Measurements from ENCODE around the gene SOD1. TPM values are rescaled to one million over a fixed set of nuclear protein-coding genes. Genes with fewer than 3 reads are reported as not detected.

SOD1 gene
- total and polyA plus RNA-seq, 7 experiments from 2014 or later = 110 to 777 (median 192) TPM

GRCh38 chr21:31711745-31712285, 52.3 kb downstream of the SOD1 start:
- Histone ChIP-seq H3K36me3 (ENCODE audit: control insufficient read depth in 2 of 3, insufficient read depth in 3 of 3, low read length in 3 of 3) (peaks cover 0 to under 1% (median 0%) of the 10 kb centered on the region in 3 experiments), H3K4me1 (ENCODE audit: control insufficient read depth in 2 of 2, insufficient read depth in 2 of 2, low read length in 2 of 2) (peaks cover 14 to 36% of the 10 kb centered on the region in 2 donors), H3K9me3 (ENCODE audit: control insufficient read depth in 2 of 3, low read length in 3 of 3) (no peaks in the 10 kb centered on the region), H3K4me3 (ENCODE audit: low read length) (no peak overlapping the region), H3K27me3 (ENCODE audit: control insufficient read depth in 2 of 2, insufficient read depth in 2 of 2, low read length in 2 of 2) (no peaks in the 10 kb centered on the region), H3K27ac (ENCODE audit: low read depth, low read length) (no peak overlapping the region)
- H3K4me3 Mint-ChIP-seq = peak overlapping the region in 4 of 10 donors; percentile 8 to 30 (median 14)
- intact Hi-C loops (cut with micrococcal nuclease) = no loop called here
- H3K9me3 Mint-ChIP-seq = no peaks in the 10 kb centered on the region
- peak overlapping the region in 3 of 9 donors; percentile 41 to 56 (median 51) for H3K27ac Mint-ChIP-seq
- ChIA-PET CTCF (no interaction called here), POLR2A (no interaction called here)
- no peaks in the 10 kb centered on the region for H3K27me3 Mint-ChIP-seq
- H3K4me1 Mint-ChIP-seq = peaks cover 45 to 95% (median 89%) of the 10 kb centered on the region in 7 donors
- H3K36me3 Mint-ChIP-seq = no peaks in the 10 kb centered on the region
- no peak for DNase-seq
- ATAC-seq = no peak

- peaks cover 19 to 40% of the 10 kb centered on the region in 2 donors for H3K4me1 ChIP-seq (ENCODE audit: control insufficient read depth in 2 of 2, insufficient read depth in 2 of 2, low read length in 2 of 2)
- H3K27ac ChIP-seq (ENCODE audit: low read depth, low read length) = no peak overlapping the region
- peak overlapping the region in 2 of 10 donors; percentile 8 to 22 for H3K4me3 Mint-ChIP-seq
- DNase-seq = no peak
- H3K4me1 Mint-ChIP-seq = peaks cover 37 to 95% (median 92%) of the 10 kb centered on the region in 7 donors
- H3K4me3 ChIP-seq (ENCODE audit: low read length) = no peak overlapping the region
- no peak overlapping the region for H3K27ac Mint-ChIP-seq
- H3K27me3 ChIP-seq (ENCODE audit: control insufficient read depth in 2 of 2, insufficient read depth in 2 of 2, low read length in 2 of 2) = no peaks in the 10 kb centered on the region
- intact Hi-C loops (cut with micrococcal nuclease) = no loop called here
- no peaks in the 10 kb centered on the region for H3K36me3 ChIP-seq (ENCODE audit: control insufficient read depth in 2 of 3, insufficient read depth in 3 of 3, low read length in 3 of 3)
- ChIA-PET POLR2A (no interaction called here), CTCF (no interaction called here)
- no peak for ATAC-seq
- no peaks in the 10 kb centered on the region for H3K9me3 ChIP-seq (ENCODE audit: control insufficient read depth in 2 of 3, low read length in 3 of 3)
- no peaks in the 10 kb centered on the region for H3K9me3 Mint-ChIP-seq
- no peaks in the 10 kb centered on the region for H3K36me3 Mint-ChIP-seq
- no peaks in the 10 kb centered on the region for H3K27me3 Mint-ChIP-seq
Measured at GRCh38 chr21:31713115-31713514, 53.6 kb downstream of the SOD1 start.

GRCh38 chr21:31713973-31714740, 54.7 kb downstream of the SOD1 start:
- Mint-ChIP-seq H3K4me3 (peak overlapping the region in 5 of 10 donors; percentile 0 to 46 (median 22)), H3K4me1 (peaks cover 37 to 99% (median 92%) of the 10 kb centered on the region in 7 donors), H3K27me3 (no peaks in the 10 kb centered on the region), H3K27ac (peak overlapping the region in 2 of 9 donors; percentile 1 to 2), H3K36me3 (peaks cover 0 to 6% (median 0%) of the 10 kb centered on the region in 5 donors), H3K9me3 (no peaks in the 10 kb centered on the region)
- H3K4me1 ChIP-seq (ENCODE audit: control insufficient read depth in 2 of 2, insufficient read depth in 2 of 2, low read length in 2 of 2) = peaks cover 24 to 38% of the 10 kb centered on the region in 2 donors
- H3K27me3 ChIP-seq (ENCODE audit: control insufficient read depth in 2 of 2, insufficient read depth in 2 of 2, low read length in 2 of 2) = no peaks in the 10 kb centered on the region
- intact Hi-C loops (cut with micrococcal nuclease) = loop anchor here in 1 of 2 donors (2.0 kb wide), 1 partner anchor 17 kb away; no protein-coding TSS in a partner anchor
- no peaks in the 10 kb centered on the region for H3K36me3 ChIP-seq (ENCODE audit: control insufficient read depth in 2 of 3, insufficient read depth in 3 of 3, low read length in 3 of 3)
- POLR2A ChIA-PET = no interaction called here
- ATAC-seq (no peak), DNase-seq (no peak)
- H3K27ac ChIP-seq (ENCODE audit: low read depth, low read length) = no peak overlapping the region
- CTCF ChIA-PET = no interaction called here
- H3K9me3 ChIP-seq (ENCODE audit: control insufficient read depth in 2 of 3, low read length in 3 of 3) = no peaks in the 10 kb centered on the region
- no peak overlapping the region for H3K4me3 ChIP-seq (ENCODE audit: low read length)

GRCh38 chr21:31714741-31715365, 55.4 kb downstream of the SOD1 start:
- DNase-seq (no peak), ATAC-seq (no peak)
- ChIA-PET CTCF (no interaction called here), POLR2A (no interaction called here)
- Mint-ChIP-seq H3K4me1 (peaks cover 31 to 99% (median 88%) of the 10 kb centered on the region in 7 donors), H3K9me3 (peaks cover 0 to 1% (median 0%) of the 10 kb centered on the region in 11 donors), H3K4me3 (peak overlapping the region in 5 of 10 donors; percentile 1 to 46 (median 5)), H3K27me3 (no peaks in the 10 kb centered on the region), H3K36me3 (peaks cover 0 to 8% (median 0%) of the 10 kb centered on the region in 5 donors), H3K27ac (peak overlapping the region in 3 of 9 donors; percentile 7 to 37 (median 8))
- Histone ChIP-seq H3K9me3 (ENCODE audit: control insufficient read depth in 2 of 3, low read length in 3 of 3) (no peaks in the 10 kb centered on the region), H3K36me3 (ENCODE audit: control insufficient read depth in 2 of 3, insufficient read depth in 3 of 3, low read length in 3 of 3) (no peaks in the 10 kb centered on the region), H3K27me3 (ENCODE audit: control insufficient read depth in 2 of 2, insufficient read depth in 2 of 2, low read length in 2 of 2) (no peaks in the 10 kb centered on the region), H3K4me1 (ENCODE audit: control insufficient read depth in 2 of 2, insufficient read depth in 2 of 2, low read length in 2 of 2) (peaks cover 18 to 34% of the 10 kb centered on the region in 2 donors), H3K27ac (ENCODE audit: low read depth, low read length) (no peak overlapping the region), H3K4me3 (ENCODE audit: low read length) (no peak overlapping the region)
- intact Hi-C loops (cut with micrococcal nuclease) = loop anchor here in 1 of 2 donors (2.0 kb wide), 1 partner anchor 16 kb away; no protein-coding TSS in a partner anchor

- DNase-seq (no peak), ATAC-seq (no peak)
- no peaks in the 10 kb centered on the region for H3K9me3 ChIP-seq (ENCODE audit: control insufficient read depth in 2 of 3, low read length in 3 of 3)
- H3K9me3 Mint-ChIP-seq = peaks cover 0 to 1% (median 0%) of the 10 kb centered on the region in 11 donors
- no peaks in the 10 kb centered on the region for H3K27me3 ChIP-seq (ENCODE audit: control insufficient read depth in 2 of 2, insufficient read depth in 2 of 2, low read length in 2 of 2)
- POLR2A ChIA-PET = interaction anchor here (0.6 kb wide), 1 partner anchor 35 kb away, joined by 3 read pairs; no protein-coding TSS in a partner anchor
- H3K4me3 Mint-ChIP-seq = peak overlapping the region in 5 of 10 donors; percentile 2 to 46 (median 37)
- peak overlapping the region in 3 of 9 donors; percentile 3 to 33 (median 23) for H3K27ac Mint-ChIP-seq
- H3K27me3 Mint-ChIP-seq = no peaks in the 10 kb centered on the region
- H3K36me3 ChIP-seq (ENCODE audit: control insufficient read depth in 2 of 3, insufficient read depth in 3 of 3, low read length in 3 of 3) = no peaks in the 10 kb centered on the region
- peaks cover 0 to 11% (median 0%) of the 10 kb centered on the region in 5 donors for H3K36me3 Mint-ChIP-seq
- no peak overlapping the region for H3K4me3 ChIP-seq (ENCODE audit: low read length)
- CTCF ChIA-PET = no interaction called here
- H3K4me1 Mint-ChIP-seq = peaks cover 38 to 99% (median 88%) of the 10 kb centered on the region in 7 donors
- H3K27ac ChIP-seq (ENCODE audit: low read depth, low read length) = no peak overlapping the region
- H3K4me1 ChIP-seq (ENCODE audit: control insufficient read depth in 2 of 2, insufficient read depth in 2 of 2, low read length in 2 of 2) = peaks cover 11 to 34% of the 10 kb centered on the region in 2 donors
- intact Hi-C loops (cut with micrococcal nuclease) = no loop called here
Measured at GRCh38 chr21:31716106-31716505, 56.6 kb downstream of the SOD1 start.

All from naive thymus-derived CD4-positive, alpha-beta T cell (primary cell).